ENCODE results near the gene APOA4. TPM values are rescaled to one million over a fixed set of nuclear protein-coding genes. Genes with fewer than 3 reads are reported as not detected.

APOA4 gene
- total RNA-seq, 4 donors from 2014 or later = not detected

- Histone ChIP-seq H3K36me3 (no peaks in the 10 kb centered on the region), H3K27ac (no peak overlapping the region), H3K4me1 (peaks cover 0 to 2% (median 1%) of the 10 kb centered on the region in 4 donors), H3K4me3 (no peak overlapping the region), H3K27me3 (no peaks in the 10 kb centered on the region), H3K9me3 (no peaks in the 10 kb centered on the region)
- intact Hi-C loops (cut with DNase I; ENCODE audit: low total_unique reads) (no loop called here), in situ Hi-C loops (cut with MboI; ENCODE audit: low pct_ligation_motif_present in 1 of 4, low pct_unique_long_range_greater_than_20kb in 1 of 4, low sequenced_read_pairs in 3 of 4) (loop anchor here (10.0 to 25.0 kb wide), 2 partner anchors 308 to 316 kb away; no protein-coding TSS in a partner anchor)
- DNase-seq = no peak
- TF ChIP-seq POLR2AphosphoS5 (IDR thresholded peaks at IDR 0.05) = no peak
- WGBS, 2 donors (ENCODE audit: low coverage in 1 of 2) = 80 to 88% methylated on average over 1 of the region's 1 CpG
Measured at GRCh38 chr11:116796548-116796947, 26.6 kb downstream of the APOA4 start.

- H3K27me3 ChIP-seq = no peaks in the 10 kb centered on the region
- H3K36me3 ChIP-seq = no peaks in the 10 kb centered on the region
- H3K4me1 ChIP-seq = peaks cover 0 to 8% (median 8%) of the 10 kb centered on the region in 4 donors
- in situ Hi-C loops (cut with MboI; ENCODE audit: low pct_ligation_motif_present in 1 of 4, low pct_unique_long_range_greater_than_20kb in 1 of 4, low sequenced_read_pairs in 3 of 4) = loop anchor here (10.0 to 25.0 kb wide), 2 partner anchors 310 to 317 kb away; no protein-coding TSS in a partner anchor
- no peaks in the 10 kb centered on the region for H3K9me3 ChIP-seq
- intact Hi-C loops (cut with DNase I; ENCODE audit: low total_unique reads) = loop anchor here (5.0 kb wide), 1 partner anchor 37 kb away; no protein-coding TSS in a partner anchor
- no peak overlapping the region for H3K27ac ChIP-seq
- TF ChIP-seq CTCF (IDR thresholded peaks at IDR 0.05) (no peak), EP300 (IDR thresholded peaks at IDR 0.05; ENCODE audit: low read depth) (no peak), POLR2A (IDR thresholded peaks at IDR 0.05) (no peak), POLR2AphosphoS5 (IDR thresholded peaks at IDR 0.05) (no peak)
- WGBS, 2 donors (ENCODE audit: low coverage in 1 of 2) = 79 to 92% methylated on average over 2 of the region's 2 CpGs
- no peak overlapping the region for H3K4me3 ChIP-seq
- no peak for DNase-seq
Measured at GRCh38 chr11:116794851-116795250, 28.3 kb downstream of the APOA4 start.

- DNase-seq = no peak
- in situ Hi-C loops (cut with MboI; ENCODE audit: low pct_ligation_motif_present in 1 of 4, low pct_unique_long_range_greater_than_20kb in 1 of 4, low sequenced_read_pairs in 3 of 4) = loop anchor here (10.0 to 25.0 kb wide), 2 partner anchors 311 to 319 kb away; no protein-coding TSS in a partner anchor
- H3K27ac ChIP-seq = no peak overlapping the region
- no peak overlapping the region for H3K4me3 ChIP-seq
- intact Hi-C loops (cut with DNase I; ENCODE audit: low total_unique reads) = loop anchor here (5.0 kb wide), 1 partner anchor 39 kb away; no protein-coding TSS in a partner anchor
- TF ChIP-seq EP300 (IDR thresholded peaks at IDR 0.05; ENCODE audit: low read depth) = no peak
- TF ChIP-seq POLR2A (IDR thresholded peaks at IDR 0.05) = no peak
- no peaks in the 10 kb centered on the region for H3K36me3 ChIP-seq
- H3K9me3 ChIP-seq = no peaks in the 10 kb centered on the region
- peaks cover 0 to 10% (median 9%) of the 10 kb centered on the region in 4 donors for H3K4me1 ChIP-seq
- no peaks in the 10 kb centered on the region for H3K27me3 ChIP-seq
- 95 to 100% methylated on average over 1 of the region's 1 CpG for WGBS, 2 donors (ENCODE audit: low coverage in 1 of 2)
Measured at GRCh38 chr11:116793772-116794097, 29.4 kb downstream of the APOA4 start.

- in situ Hi-C loops (cut with MboI; ENCODE audit: low pct_ligation_motif_present in 1 of 4, low pct_unique_long_range_greater_than_20kb in 1 of 4, low sequenced_read_pairs in 3 of 4) = loop anchor here (10.0 to 25.0 kb wide), 2 partner anchors 312 to 319 kb away; no protein-coding TSS in a partner anchor
- DNase-seq = no peak
Measured at GRCh38 chr11:116792869-116793771, 30.0 kb downstream of the APOA4 start.

More at GRCh38 chr11:116792869-116793771, 30.0 kb downstream of the APOA4 start:
- Histone ChIP-seq H3K9me3 (no peaks in the 10 kb centered on the region), H3K27ac (no peak overlapping the region), H3K4me3 (no peak overlapping the region), H3K36me3 (no peaks in the 10 kb centered on the region), H3K27me3 (no peaks in the 10 kb centered on the region), H3K4me1 (peaks cover 0 to 16% (median 13%) of the 10 kb centered on the region in 4 donors)
- WGBS, 2 donors (ENCODE audit: low coverage in 1 of 2) = 68 to 77% methylated on average over 7 to 8 of the region's 8 CpGs
- intact Hi-C loops (cut with DNase I; ENCODE audit: low total_unique reads) = loop anchor here (5.0 kb wide), 1 partner anchor 39 kb away; no protein-coding TSS in a partner anchor
- TF ChIP-seq CTCF (IDR thresholded peaks at IDR 0.05) (no peak), POLR2AphosphoS5 (IDR thresholded peaks at IDR 0.05) (no peak), POLR2A (IDR thresholded peaks at IDR 0.05) (no peak), EP300 (IDR thresholded peaks at IDR 0.05; ENCODE audit: low read depth) (no peak)
